Sigmoid colon (tissue), 7 donors: Measurements from ENCODE around the gene UGT1A6. TPM values are rescaled to one million over a fixed set of nuclear protein-coding genes. Genes with fewer than 3 reads are reported as not detected.

Source experiments
- DNase-seq: peaks from one replicate; pipeline ENCODE4 v3.0.0-alpha.2; 2019
- H3K27ac ChIP-seq, 4 donors: fragments of 200-600 bp; sonication (generic); one replicate each; pipeline ENCODE4 v1.5.1; 2016 to 2019; ENCODE audit warnings: mild to moderate bottlenecking in 1 of 4
- H3K27me3 ChIP-seq, 3 donors: fragments of 200-600 bp; sonication (generic); one replicate each; pipeline ENCODE4 v1.5.1; 2019; ENCODE audit warnings: mild to moderate bottlenecking in 1 of 3
- H3K36me3 ChIP-seq, 4 donors: fragments of 200-600 bp; sonication (generic); one replicate each; pipeline ENCODE4 v1.5.1; 2016 to 2019
- H3K4me1 ChIP-seq, 4 donors: fragments of 200-600 bp; sonication (generic); one replicate each; pipeline ENCODE4 v1.5.1; 2017 to 2019
- H3K4me3 ChIP-seq, 4 donors: fragments of 200-600 bp; sonication (generic); one replicate each; pipeline ENCODE4 v1.5.1; 2017 to 2019; ENCODE audit warnings: mild to moderate bottlenecking in 2 of 4, moderate library complexity in 1 of 4
- H3K9me3 ChIP-seq, 4 donors: fragments of 200-600 bp in 3 of 4; sonication (generic) in 3 of 4; one replicate each; pipeline versions ENCODE4 v1.5.1 to v1.6.1; 2013 to 2019
- EP300 ChIP-seq, 4 donors: sonication (generic); formaldehyde crosslinking; IDR thresholded peaks; one replicate each; pipeline ENCODE4 v1.6.1; 2017; ENCODE audit warnings: antibody characterized with exemption in 4 of 4
- POLR2A ChIP-seq, 2 donors: fragments of 450-650 bp; IDR thresholded peaks; one replicate each; pipeline ENCODE4 v1.6.1; 2016; ENCODE audit warnings: antibody characterized with exemption in 2 of 2, mild to moderate bottlenecking in 2 of 2, moderate library complexity in 2 of 2
- POLR2AphosphoS5 ChIP-seq, 4 donors: sonication (generic); formaldehyde crosslinking; IDR thresholded peaks; one replicate each; pipeline ENCODE4 v1.6.1; 2017; ENCODE audit warnings: antibody characterized with exemption in 4 of 4
- WGBS, 2 donors: extraction: QIAGEN DNeasy Blood & Tissue Kit; methylation state at CpG; one replicate each; pipeline ENCODE4 v1.1.7; 2013; 5-methylcytosine and 5-hydroxymethylcytosine counted together
- intact Hi-C: fragments of 100-400 bp; cut with DNase I; formaldehyde crosslinking; loops from one replicate; pipeline ENCODE4 v1.15.1; 2023
- polyA plus RNA-seq, 3 donors: library from polyadenylated mRNA; stranded (reverse); fragments of 200-250 nt; gene quantifications; one replicate each; pipeline ENCODE4 v1.2.3, GENCODE V29; 2013
- total RNA-seq, 4 donors: library from RNA; depleted of rRNA; stranded (reverse); fragments of >200 nt; gene quantifications; one replicate each; pipeline ENCODE4 v1.1.0, GENCODE V29; 2016
- TF ChIP-seq, protein P1 (sequence below), 4 experiments: fragments of 450-650 bp in 3 of 4; fragments of 200-600 bp in 1 of 4; IDR thresholded peaks; one replicate each; pipeline ENCODE4 v1.5.1; 2016 to 2019; ENCODE audit warnings: antibody characterized with exemption in 4 of 4, mild to moderate bottlenecking in 3 of 4, moderate library complexity in 2 of 4
- donor health status: healthy with polysubstance abuse.
- donor health status: Bipolar disorder and iron deficiency.
- donor health status: healthy.

Gene UGT1A6
- total and polyA plus RNA-seq, 7 donors: 3.0 TPM; not detected in 6

GRCh38 chr2:233756429-233757081, 63.9 kb downstream of the UGT1A6 start:
- WGBS, 2 donors: 20 to 59% methylated on average over 7 of the region's 7 CpGs
- H3K36me3 ChIP-seq: no peaks in the 10 kb centered on the region
- no peaks in the 10 kb centered on the region for H3K9me3 ChIP-seq
- TF ChIP-seq EP300 (IDR thresholded peaks at IDR 0.05) (no peak), POLR2A (IDR thresholded peaks at IDR 0.05) (no peak)
- H3K4me1 ChIP-seq: no peaks in the 10 kb centered on the region
- no peak overlapping the region for H3K27ac ChIP-seq
- no peak for DNase-seq
- intact Hi-C loops: no loop called here
- no peak overlapping the region for H3K4me3 ChIP-seq
- H3K27me3 ChIP-seq: no peaks in the 10 kb centered on the region

- DNase-seq: no peak
- no peaks in the 10 kb centered on the region for H3K4me1 ChIP-seq
- TF ChIP-seq POLR2AphosphoS5 (IDR thresholded peaks at IDR 0.05) (no peak), EP300 (IDR thresholded peaks at IDR 0.05) (no peak), POLR2A (IDR thresholded peaks at IDR 0.05) (no peak)
- TF ChIP-seq, protein P1, sequence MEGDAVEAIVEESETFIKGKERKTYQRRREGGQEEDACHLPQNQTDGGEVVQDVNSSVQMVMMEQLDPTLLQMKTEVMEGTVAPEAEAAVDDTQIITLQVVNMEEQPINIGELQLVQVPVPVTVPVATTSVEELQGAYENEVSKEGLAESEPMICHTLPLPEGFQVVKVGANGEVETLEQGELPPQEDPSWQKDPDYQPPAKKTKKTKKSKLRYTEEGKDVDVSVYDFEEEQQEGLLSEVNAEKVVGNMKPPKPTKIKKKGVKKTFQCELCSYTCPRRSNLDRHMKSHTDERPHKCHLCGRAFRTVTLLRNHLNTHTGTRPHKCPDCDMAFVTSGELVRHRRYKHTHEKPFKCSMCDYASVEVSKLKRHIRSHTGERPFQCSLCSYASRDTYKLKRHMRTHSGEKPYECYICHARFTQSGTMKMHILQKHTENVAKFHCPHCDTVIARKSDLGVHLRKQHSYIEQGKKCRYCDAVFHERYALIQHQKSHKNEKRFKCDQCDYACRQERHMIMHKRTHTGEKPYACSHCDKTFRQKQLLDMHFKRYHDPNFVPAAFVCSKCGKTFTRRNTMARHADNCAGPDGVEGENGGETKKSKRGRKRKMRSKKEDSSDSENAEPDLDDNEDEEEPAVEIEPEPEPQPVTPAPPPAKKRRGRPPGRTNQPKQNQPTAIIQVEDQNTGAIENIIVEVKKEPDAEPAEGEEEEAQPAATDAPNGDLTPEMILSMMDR (IDR thresholded peaks at IDR 0.05): no peak
- H3K36me3 ChIP-seq: no peaks in the 10 kb centered on the region
- no peak overlapping the region for H3K27ac ChIP-seq
- no peak overlapping the region for H3K4me3 ChIP-seq
- no peaks in the 10 kb centered on the region for H3K27me3 ChIP-seq
- intact Hi-C loops: no loop called here
- no peaks in the 10 kb centered on the region for H3K9me3 ChIP-seq
Observed at GRCh38 chr2:233758141-233758540, 65.5 kb downstream of the UGT1A6 start.

DNA sequence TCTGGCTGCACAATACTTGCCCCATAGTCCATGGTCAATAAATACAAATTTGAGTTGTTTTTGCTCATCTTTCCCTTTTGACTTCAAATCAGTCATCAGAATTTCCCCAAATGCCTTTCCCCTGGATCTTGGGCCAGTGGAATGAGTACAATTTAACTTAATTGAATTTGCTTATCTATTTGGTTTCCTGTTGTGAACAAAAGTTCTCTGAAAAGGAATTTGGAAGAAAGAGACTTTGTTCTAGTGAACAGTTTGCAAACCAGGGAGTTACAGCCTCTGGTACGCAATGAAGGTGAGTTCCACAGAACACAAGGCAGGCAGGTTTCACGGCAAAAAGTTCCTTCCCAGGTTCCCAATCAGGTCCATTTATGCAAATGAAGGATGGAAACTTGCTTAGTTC, 66.2 kb downstream of the UGT1A6 start:
- DNase-seq: no peak
- Histone ChIP-seq H3K27me3 (no peaks in the 10 kb centered on the region), H3K4me3 (no peak overlapping the region), H3K36me3 (no peaks in the 10 kb centered on the region), H3K27ac (no peak overlapping the region), H3K4me1 (no peaks in the 10 kb centered on the region), H3K9me3 (no peaks in the 10 kb centered on the region)
- intact Hi-C loops: no loop called here
- 51 to 86% methylated on average over 2 of the region's 2 CpGs for WGBS, 2 donors
- no peak for TF ChIP-seq EP300 (IDR thresholded peaks at IDR 0.05)
- TF ChIP-seq POLR2A (IDR thresholded peaks at IDR 0.05): no peak
- TF ChIP-seq, protein P1 (IDR thresholded peaks at IDR 0.05): no peak
- TF ChIP-seq POLR2AphosphoS5 (IDR thresholded peaks at IDR 0.05): no peak

DNA sequence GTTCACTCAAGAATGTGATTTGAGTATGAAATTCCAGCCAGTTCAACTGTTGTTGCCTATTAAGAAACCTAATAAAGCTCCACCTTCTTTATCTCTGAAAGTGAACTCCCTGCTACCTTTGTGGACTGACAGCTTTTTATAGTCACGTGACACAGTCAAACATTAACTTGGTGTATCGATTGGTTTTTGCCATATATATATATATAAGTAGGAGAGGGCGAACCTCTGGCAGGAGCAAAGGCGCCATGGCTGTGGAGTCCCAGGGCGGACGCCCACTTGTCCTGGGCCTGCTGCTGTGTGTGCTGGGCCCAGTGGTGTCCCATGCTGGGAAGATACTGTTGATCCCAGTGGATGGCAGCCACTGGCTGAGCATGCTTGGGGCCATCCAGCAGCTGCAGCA, 67.4 kb downstream of the UGT1A6 start, which contains the start of gene UGT1A1:
Gene UGT1A1, plus strand, starts transcription at position 228 of the 400 bp plus-strand sequence. Its CDS starts 18 bp downstream, at position 246.
- no peaks in the 10 kb centered on the region for H3K9me3 ChIP-seq
- DNase-seq: no peak
- H3K36me3 ChIP-seq: no peaks in the 10 kb centered on the region
- intact Hi-C loops: no loop called here
- no peak within 1 kb of the TSS for H3K27ac ChIP-seq
- 68 to 88% methylated on average over 6 of the region's 6 CpGs for WGBS, 2 donors
- no peak within 1 kb of the TSS for H3K4me3 ChIP-seq
- no peaks in the 10 kb centered on the region for H3K27me3 ChIP-seq
- H3K4me1 ChIP-seq: no peaks in the 10 kb centered on the region
- TF ChIP-seq POLR2AphosphoS5 (IDR thresholded peaks at IDR 0.05) (no peak), POLR2A (IDR thresholded peaks at IDR 0.05) (no peak), EP300 (IDR thresholded peaks at IDR 0.05) (no peak)
- TF ChIP-seq, protein P1 (IDR thresholded peaks at IDR 0.05): no peak

DNA sequence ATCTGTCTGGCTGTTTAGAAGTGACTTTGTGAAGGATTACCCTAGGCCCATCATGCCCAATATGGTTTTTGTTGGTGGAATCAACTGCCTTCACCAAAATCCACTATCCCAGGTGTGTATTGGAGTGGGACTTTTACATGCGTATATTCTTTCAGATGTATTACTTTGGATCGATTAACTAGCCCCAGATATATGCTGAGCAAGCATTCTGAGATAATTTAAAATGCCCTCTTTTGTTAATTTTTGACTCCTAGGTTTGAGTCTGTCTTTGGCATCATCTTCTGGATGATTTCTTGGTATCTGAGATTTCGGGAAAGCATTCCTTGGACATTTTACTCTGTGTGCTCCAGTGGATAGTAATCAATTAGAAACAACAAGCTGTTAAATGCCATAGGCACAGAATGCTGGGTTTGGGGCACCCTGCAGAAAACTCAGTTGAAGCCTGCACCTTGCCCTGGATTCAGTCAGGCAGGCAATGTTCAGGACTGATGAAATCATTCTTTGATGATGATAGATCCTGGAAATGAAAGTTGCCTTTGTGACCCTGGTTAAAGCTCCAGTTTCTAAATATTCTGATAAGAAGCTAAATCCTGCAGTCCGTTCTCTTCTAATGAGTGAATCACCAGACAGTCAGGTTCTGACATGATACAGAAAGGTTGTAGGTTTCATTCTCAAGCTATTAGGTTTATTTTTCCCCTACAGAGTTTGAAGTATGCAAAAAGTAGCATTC, 68.5 kb downstream of the UGT1A6 start:
- DNase-seq: no peak
- Histone ChIP-seq H3K27me3 (no peaks in the 10 kb centered on the region), H3K9me3 (no peaks in the 10 kb centered on the region), H3K36me3 (no peaks in the 10 kb centered on the region), H3K4me1 (no peaks in the 10 kb centered on the region), H3K4me3 (no peak overlapping the region), H3K27ac (no peak overlapping the region)
- 88 to 91% methylated on average over 4 of the region's 4 CpGs for WGBS, 2 donors
- TF ChIP-seq EP300 (IDR thresholded peaks at IDR 0.05) (no peak), POLR2AphosphoS5 (IDR thresholded peaks at IDR 0.05) (no peak), POLR2A (IDR thresholded peaks at IDR 0.05) (no peak)
- TF ChIP-seq, protein P1 (IDR thresholded peaks at IDR 0.05): no peak
- intact Hi-C loops: no loop called here
